NCI-H446 treated with DMSO at 0.1 percent for 48 hours (cell line): ENCODE results near the gene VARS2.
A peak's percentile ranks its signal among the peaks of the same experiment; 100 is the strongest.
"Not testable (repeated sequence)": the region's sequence is repeated elsewhere in the genome, so short reads cannot be mapped to it uniquely, and the experiment has no call there.

ENCODE experiments used
- DNase-seq: peaks from one replicate; lab custom pipeline; 2025; lab: John Stamatoyannopoulos, UW

The VARS2 gene

GRCh38 chr6:30898750-30899360 is 15.2 kb upstream of the VARS2 start:
- no peak for DNase-seq

DNA sequence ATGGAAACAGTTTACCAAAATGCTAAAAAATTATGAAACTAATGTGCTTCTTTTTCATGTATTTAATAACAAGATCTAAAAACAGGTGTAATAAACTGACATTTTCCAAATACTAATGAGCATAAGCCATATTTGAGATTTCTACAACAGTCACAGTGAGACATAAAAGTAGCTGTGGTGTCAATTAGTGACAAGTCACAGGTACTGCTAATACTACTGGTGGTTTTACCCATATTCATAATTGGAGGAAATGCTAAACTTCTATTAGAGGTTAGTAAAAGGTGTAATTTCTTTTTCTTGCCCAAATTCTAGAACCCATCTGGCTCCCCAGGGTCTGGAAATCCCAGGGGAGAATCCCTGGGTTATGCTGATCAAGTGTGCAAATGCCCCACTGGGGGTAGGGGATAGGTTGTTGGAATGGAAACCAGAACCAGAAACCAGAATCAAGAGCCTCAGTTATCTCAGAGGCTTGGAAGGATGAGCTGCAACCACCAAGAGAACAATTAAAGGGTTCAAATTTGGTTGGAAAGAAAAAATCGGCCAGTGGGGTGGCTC is 13.1 kb upstream of the VARS2 start:
- DNase-seq = no peak

DNA sequence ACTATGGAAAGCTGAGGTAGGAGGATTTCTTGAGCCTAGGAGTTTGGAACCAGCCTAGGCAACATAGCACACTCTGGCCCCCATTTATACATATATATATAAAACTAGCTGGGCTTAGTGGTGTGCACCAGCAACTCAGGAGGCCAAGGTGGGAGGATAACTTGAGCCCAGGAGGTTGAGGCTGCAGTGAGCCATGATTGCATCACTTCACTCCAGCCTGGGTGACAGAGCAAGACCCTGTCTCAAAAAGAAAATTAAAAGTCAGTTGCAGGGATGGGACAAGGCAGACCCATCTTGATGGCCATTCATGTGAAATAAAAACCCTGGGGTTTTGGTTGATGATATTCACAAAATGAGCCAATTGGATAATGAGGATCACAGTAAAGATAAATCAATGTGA is 12.6 kb upstream of the VARS2 start:
- no peak for DNase-seq

GRCh38 chr6:30902196-30902595 is 11.8 kb upstream of the VARS2 start:
- DNase-seq = not testable (repeated sequence)

DNA sequence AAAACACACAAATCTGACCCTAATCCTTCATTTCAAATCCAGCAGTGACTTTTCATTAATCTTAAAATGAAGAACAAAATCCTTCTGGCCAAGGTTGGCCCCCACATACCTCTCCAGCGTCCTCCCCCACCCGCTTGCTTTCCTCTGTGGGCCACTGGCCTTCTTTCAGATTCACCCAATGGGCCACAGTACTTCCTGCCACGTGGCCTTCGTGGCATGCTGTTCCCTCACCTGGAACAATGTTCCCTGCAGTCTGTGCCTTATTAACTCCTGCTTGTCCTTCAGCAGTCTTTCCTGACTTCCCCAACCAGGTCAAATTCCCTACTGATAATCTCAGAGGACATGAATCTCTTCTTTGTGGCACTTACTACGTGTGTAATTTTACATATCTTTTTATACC is 11.3 kb upstream of the VARS2 start:
- no peak for DNase-seq

DNA sequence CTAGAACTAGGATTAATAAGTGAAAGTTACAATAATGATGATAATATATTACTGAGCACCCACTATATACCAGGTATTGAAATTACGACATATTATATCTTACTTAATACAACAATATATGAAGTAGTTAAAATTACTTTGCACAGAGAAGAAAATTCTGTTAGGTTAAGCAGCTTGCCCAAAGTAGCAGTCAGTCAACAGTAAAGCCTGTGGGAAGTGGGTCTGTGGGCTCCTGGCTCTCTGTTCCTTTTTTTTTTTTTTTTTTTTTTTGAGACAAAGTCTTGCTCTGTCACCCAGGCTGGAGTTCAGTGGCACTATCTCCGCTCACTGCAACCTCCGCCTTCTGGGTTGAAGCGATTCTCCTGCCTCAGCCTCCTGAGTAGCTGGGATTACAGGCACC is 10.8 kb upstream of the VARS2 start:
- DNase-seq = no peak

- not testable (repeated sequence) for DNase-seq
Measured at GRCh38 chr6:30907290-30907757, 6.7 kb upstream of the VARS2 start.

GRCh38 chr6:30907758-30908591 is 6.1 kb upstream of the VARS2 start, which contains the start of gene GTF2H4:
GTF2H4 (plus strand) TSS chr6:30908207.
- peak; percentile 97 for DNase-seq

DNA sequence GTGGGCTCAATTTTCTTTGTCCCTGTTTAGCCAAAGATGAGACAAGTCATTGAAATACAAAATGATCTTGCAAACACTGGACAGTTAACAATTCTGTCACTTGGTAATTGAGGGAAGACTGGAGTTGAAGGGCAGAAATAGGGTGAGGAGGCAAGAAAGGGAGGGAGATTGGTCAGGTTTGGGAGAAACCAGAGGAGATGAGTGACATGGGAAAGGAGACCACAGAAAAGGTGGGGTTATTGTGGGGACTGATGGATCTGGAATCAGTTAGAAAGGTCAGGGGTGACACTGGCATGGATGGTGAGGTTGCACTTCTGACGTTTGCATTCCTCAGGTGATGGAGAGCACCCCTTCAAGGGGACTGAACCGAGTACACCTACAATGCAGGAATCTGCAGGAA is 5.3 kb upstream of the VARS2 start:
- no peak for DNase-seq

- DNase-seq = not testable (repeated sequence)
Measured at GRCh38 chr6:30910473-30910872, 3.6 kb upstream of the VARS2 start.

GRCh38 chr6:30912746-30913520 is 1.1 kb upstream of the VARS2 start:
- DNase-seq = no peak

- DNase-seq = no peak
Measured at GRCh38 chr6:30913721-30914075, 340 bp upstream of the VARS2 start.

DNA sequence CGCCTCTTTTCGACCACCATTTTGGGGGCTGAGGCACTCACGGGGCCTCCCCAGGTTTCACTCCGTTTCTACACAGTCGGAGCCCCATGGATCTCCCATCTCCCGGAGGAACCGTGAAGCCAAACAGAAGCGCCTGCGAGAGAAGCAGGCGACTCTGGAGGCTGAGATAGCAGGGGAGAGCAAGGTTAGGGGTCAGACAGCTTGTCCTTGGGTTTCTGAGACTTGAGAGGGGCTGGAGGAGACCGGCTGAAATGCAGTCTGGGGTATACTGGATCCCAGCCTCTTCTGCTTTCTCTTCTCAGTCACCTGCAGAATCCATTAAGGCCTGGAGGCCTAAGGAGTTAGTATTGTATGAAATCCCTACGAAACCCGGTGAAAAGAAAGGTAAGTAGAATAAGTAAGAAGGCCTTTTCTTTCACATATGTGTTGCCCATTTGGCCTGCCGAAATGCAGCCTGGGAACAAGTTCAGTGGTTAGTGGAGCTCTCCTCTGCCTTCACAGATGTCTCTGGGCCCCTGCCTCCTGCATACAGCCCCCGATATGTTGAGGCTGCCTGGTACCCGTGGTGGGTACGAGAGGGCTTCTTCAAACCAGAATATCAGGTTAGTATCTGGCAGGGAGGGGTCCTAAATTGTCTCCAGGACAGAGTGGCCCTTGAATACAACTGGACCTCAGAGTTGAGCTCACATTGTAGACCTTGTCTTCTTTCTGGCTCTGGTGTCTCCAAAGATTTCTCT is 984 bp downstream of the VARS2 start:
- DNase-seq = no peak

DNA sequence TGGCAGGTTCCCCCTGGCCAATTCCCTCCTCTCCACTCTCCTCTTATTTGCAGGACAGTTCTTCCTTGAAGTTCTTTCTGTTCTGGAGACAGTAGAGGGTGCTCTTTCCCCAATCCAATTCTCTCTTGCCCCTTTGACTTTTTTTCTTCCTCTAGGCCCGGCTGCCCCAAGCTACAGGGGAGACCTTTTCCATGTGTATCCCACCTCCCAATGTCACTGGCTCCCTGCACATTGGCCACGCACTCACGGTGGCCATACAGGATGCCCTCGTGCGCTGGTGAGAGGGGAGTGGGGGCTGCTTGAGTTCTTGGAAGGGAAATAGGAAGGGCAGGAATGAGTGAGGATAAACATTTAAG is 1.5 kb downstream of the VARS2 start:
- peak; percentile 32 for DNase-seq

DNA sequence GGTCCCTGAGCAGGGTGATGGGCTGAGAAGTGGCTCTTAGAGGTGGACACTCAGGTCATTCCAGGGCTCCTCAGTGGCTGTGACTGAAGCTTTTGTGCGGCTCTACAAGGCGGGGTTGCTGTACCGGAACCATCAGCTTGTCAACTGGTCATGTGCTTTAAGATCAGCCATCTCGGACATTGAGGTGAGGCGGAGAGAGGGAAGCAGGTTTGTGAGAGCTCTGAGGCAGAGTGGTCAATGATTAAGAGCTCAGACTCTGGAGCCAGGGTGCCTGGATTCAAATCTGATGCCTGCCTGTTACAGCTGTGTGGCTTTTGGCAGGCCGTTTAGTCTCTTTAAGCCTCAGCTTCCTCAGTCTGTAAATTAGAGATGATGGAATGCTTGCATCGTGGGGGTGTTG is 3.0 kb downstream of the VARS2 start:
- no peak for DNase-seq

DNA sequence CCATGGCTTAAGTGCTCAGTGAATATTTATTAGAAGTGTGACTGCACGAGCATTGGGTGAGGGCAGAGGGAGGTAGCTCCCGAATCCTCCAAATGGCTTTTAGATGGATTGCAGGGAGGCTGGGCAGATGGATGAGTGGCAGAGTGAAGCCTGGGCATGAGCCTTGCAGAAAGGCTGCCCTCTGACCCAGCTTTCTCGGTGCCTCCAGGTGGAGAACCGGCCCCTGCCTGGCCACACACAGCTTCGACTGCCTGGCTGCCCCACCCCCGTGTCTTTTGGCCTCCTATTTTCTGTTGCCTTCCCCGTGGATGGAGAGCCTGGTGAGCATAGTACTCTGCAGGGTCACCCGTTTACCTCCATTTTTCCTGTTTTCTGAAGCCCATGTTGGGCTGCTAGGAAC is 3.4 kb downstream of the VARS2 start:
- DNase-seq = no peak

- no peak for DNase-seq
Measured at GRCh38 chr6:30918670-30919069, 4.6 kb downstream of the VARS2 start.

DNA sequence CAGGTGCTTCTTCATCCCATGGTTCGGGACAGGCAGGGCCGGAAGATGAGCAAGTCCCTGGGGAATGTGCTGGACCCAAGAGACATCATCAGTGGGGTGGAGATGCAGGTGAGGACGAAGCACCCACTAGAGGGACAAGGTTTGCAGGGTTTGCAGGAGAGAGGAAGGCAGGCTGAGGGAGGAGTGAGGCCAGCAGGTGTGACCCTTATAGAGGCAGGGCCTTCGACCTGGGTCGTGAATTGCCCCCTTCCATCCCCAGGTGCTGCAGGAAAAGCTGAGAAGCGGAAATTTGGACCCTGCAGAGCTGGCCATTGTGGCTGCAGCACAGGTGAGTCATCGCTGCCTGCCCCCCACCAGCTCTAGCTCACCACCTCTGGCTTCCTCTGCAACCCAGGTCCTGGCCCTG is 8.4 kb downstream of the VARS2 start:
- no peak for DNase-seq

GRCh38 chr6:30924040-30924627 is 10.1 kb downstream of the VARS2 start:
- DNase-seq = not testable (repeated sequence)

DNA sequence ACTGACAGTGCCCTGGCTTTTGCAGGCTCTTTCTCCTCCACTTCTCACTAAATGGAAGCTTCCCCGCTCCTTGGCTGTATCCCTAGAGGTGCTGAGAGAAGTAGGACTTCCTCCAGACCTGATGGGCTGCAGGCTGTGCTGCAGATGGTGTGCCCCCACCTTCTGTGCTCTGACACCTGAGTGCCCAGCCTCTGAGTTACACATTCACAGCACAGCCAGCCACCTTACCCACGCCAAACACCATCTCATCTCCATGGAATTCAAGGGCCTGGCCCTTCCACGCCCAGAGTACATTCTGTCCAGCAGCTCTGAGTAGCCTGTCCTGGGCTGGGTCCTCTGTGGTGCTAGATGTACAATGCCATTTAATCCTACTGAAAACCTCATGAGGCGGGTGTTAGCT is 12.6 kb downstream of the VARS2 start:
- DNase-seq = no peak

DNA sequence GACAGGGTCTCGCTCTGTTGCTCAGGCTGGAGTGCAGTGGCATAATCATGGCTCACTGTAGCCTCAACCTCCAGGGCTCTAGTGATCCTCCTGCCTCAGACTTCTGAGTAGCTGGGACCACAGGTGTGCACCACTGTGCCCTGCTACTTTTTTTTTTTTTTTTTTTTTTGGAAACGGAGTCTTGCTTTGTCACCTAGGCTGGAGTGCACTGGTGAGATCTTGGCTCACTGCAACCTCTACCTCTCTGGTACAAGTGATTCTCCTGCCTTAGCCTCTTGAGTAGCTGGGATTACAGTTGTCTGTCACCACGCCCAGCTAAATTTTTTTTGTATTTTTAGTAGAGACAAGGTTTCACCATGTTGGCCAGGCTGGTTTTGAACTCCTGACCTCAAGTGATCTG is 13.0 kb downstream of the VARS2 start:
- not testable (repeated sequence) for DNase-seq
